HG03575 (cell line): Measurements from ENCODE around the gene PARD3B.

Experiments
- ATAC-seq: cut with Tn5 transposase; IDR thresholded peaks from one replicate; pipeline ENCODE4 v1.9.1; 2021; ENCODE audit not compliant: unreplicated experiment, insufficient number of reproducible peaks, low FRiP score; ENCODE audit errors: extremely low read depth

The PARD3B gene

DNA sequence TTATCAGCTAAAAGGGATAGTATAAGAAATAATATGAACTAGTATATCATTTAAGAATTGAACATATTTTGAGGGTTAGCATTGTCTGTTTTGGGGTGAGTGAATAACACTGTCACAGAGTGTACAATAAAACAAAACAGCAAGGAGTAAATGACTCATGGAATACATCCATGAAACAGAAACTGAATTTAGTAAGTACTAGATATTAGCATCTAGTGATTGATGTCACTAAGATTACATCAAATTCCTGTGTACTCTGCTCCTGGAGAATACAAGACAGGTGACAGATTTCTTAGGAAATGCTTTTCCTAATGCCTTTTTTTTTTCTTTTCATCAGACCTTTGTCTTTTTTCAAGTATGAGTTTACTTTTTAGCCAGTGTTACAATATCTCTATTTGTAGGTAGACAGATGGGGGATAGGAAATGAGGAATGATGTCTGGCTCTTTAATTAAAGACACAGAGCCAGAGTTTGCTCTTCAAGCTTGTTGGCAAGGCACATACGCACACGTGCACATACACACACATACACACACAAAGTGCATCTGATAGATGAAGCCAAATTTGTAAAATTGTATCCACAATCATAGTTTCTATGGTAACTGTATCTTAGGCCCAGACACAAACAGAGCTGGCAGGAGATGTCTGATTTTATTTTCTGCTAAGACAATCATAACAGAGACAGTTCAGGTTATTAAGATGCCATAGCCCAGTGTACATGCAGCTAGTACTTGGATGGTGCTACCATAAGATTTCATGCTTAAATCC lies 998.8 kb downstream of the PARD3B start:
- no peak for ATAC-seq

DNA sequence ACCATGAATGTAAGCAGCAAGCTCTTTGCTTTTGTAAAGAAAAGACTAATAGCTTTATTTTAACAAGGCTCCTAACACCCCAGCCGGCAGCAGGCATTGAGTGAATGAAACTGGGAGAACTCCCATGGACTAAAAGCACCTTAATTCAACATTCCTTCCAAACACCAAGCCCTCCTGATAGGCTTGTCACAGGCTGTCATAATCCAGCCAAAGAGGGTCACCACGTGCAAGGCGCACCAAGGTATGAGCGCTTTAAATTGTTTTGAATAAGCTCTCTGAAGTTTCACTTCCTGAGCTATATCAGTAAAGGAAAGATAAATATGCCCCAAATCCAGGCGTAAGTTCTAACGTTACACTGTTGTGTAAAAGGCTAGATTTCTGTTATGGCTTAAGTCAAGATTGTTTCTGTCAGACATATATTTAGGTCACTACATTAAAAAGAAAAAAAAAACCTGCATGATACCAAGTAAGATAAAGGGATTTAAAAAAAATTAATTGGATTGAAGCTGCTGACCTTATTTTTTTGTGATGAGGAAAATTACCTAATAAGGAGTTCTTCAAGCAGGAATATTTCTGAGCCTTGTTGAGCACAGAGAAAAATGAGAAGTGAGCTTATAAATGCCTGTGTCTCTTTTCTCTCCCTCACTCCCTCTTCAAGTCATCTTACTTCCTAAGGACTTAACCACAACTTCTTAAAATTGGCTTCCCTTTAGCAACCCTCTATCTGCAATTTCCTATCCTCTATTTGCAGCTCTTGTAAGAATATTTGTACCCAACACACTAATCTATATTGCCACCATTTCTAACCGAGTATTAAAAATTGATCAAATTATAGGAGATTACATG lies 1000.9 kb downstream of the PARD3B start:
- no peak for ATAC-seq

DNA sequence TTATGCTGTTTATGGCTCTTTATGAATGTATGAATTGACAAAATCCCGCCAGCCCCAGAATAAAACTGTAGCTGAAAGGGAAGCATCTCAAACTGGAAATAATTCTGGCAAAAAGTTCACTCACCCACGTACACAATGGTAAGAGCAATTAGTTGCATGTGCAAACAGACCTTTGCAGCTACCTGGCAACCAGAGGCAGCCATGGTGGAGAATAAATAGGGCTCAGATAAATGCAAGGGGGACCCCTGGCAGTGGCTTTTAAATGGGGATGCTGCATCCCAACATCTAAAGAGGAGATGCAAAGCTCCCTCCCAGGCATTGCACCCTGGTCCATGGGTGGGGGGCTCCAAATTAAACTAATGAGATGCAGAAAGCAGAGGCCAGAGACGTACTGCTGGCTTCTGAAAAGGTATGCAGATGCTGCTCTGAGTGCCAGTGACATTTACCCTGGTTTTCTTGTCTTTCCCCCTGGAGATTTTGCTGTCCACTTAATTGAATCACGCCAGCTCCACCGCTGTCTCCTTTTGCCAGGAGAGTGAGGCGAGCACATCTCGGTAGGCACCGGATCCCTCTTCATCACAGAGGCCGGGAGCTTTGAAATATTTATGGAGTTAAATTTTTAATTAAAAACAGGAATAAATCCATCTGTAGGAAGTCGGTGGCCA lies 1010.4 kb downstream of the PARD3B start:
- ATAC-seq = no peak

DNA sequence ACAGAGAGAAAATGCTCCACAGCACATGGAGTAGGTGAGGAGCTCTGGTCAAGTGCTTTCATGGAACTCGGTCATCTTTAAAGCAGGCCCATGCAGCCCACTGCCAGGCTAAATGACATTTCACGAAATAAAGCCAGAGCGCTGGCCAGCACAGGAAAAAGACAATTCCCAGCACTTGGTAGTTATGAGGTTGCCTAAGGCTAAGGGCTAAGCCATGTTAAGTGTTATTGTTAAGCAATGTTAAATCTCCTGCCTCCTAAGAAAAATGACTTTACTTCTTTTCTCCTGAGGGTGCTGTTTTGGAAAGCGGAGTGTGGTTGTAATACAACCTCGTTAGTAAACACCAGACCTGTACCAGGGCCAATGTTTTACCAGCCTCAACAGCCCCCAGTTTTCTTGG lies 1011.1 kb downstream of the PARD3B start:
- ATAC-seq = no peak

DNA sequence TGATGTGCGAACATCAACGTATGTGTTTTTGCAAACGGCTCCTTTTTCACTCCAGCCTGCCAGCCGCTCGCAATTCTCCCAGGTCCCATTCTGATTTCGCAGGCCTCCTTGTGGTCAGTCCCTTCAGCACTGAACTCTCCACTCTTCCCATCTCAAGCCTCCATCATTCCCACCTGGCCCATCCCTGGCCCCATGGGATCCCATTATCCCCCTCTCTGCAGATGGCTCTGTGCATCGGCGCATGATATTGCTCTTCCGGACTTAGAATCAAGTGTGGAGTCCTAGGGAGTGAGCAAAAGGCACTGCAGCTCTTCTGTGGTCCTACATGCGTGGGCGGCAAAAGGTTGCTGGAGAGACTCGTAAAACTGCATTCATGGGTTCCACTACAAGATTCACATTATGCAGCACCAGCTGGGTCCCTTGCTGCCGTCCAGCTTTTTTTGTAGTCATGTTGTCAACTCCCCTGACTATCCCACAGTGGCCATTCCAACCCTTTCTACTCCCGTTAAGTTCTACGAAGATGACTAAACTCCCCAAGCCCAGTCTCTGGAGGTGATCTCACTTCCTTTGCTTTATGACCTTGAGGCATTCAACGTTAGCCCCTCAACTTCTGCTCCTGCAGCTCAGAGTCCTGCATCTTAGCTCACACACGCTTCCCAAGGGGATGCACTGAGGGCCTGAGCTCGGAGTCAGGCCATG lies 1011.7 kb downstream of the PARD3B start:
- ATAC-seq = no peak

DNA sequence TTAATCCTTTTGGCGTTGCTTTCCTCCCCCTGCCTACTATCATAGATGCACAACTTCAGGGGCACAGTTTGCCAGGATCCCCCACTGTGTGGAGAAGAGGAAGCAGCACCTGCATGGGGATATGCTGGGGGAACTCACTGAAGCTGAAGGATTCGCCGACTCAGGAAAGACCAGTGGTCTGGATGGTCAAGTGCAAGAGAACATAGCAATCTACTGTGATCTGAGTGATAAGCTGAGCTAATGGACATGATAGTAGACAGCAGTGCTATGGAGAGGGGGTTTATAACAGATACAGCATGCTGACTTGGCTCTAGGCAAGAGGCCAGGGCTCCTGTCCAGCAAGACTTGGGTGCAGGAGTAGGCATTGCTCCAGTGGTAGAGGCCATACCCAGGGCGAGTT lies 1012.6 kb downstream of the PARD3B start:
- ATAC-seq = no peak

DNA sequence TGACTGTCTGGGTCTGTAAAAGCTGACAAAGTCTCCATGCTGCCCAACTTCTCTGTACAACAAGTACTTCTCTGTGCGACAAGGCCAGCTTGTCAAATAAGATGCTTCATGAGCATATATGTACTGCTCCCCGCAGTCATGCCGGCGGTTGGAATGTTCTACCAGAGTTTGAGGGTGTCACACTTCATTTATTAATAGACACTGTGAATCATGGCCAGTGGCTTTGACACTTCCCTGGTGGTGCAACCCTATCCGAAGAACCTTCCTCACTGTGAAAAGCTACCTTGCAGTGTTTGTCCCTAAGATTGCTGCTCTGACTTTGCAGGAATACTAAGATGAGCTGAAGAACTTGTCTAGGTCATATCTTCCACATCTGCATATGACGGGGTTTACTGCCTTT lies 1016.2 kb downstream of the PARD3B start:
- no peak for ATAC-seq

DNA sequence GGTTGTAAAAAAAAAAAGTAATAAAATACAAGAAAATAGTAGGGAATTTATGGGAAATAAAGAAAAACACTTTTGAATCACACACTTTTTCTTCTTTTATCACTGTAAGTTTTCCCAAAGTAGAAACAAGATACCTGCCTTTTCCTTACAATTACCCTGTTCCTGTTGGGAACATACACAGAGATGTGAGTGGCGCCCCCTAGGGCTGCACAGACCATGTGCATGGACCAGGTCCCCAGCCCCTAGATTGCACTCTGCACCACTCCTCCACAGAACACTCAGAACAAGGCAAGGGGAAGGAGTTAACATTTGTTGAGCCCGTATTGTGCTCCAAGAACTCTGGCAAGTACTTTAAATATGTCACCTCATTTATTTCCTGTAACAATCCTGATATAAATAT lies 1018.4 kb downstream of the PARD3B start:
- no peak for ATAC-seq

DNA sequence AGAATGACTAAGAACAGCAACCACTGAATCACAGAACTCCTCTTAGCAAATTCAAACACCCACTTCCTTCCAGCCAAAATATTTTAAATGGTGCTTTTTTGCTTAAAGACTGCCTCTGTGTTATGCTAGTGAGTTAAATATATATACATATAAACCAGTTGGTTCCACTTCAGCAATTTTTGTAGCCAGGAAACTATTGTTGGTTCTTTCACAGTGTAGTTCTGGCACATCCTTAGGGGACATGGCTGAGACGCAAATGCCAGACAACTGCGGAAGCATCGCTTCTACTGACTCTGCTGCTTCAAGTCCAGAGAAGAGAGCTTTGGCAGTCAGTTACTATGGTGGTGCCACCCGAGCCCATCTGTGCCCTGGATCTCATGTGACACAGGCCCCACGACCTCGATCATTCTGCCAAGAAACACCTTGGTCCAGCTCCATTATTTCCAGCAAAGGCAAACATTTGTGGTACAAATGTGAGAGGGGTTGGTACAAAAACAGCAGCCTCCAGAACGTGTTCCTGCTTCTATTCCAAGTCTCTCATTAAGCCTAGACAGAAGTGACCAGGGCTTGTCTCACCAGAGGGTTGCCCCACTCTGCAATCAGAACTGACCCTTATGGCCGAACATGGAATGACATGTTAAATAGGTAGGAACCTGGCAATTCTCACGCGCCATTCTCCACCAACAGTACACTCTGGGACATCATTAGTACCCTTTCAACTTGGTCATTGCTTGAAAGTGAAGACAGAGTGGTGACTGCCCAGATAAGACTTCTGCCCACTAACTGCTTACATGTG lies 1019.3 kb downstream of the PARD3B start:
- ATAC-seq = no peak

DNA sequence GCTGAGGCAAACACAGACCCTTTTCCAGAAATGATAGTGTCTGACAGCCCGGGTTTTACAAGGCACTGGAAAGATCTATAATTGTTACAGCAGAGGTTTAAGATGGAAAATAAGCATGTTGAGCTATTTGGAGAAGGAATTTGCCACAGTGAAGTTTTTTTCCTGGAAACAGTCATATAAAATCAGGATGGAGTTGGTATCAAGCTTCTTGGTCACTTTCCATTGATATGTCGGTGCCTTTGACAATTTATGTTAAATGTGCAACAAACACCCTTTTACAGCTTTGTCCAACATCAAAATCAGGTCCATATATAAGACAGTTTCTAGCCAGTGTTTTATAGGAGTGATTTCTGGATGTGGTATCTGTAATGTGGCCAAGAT lies 1019.9 kb downstream of the PARD3B start:
- no peak for ATAC-seq

DNA sequence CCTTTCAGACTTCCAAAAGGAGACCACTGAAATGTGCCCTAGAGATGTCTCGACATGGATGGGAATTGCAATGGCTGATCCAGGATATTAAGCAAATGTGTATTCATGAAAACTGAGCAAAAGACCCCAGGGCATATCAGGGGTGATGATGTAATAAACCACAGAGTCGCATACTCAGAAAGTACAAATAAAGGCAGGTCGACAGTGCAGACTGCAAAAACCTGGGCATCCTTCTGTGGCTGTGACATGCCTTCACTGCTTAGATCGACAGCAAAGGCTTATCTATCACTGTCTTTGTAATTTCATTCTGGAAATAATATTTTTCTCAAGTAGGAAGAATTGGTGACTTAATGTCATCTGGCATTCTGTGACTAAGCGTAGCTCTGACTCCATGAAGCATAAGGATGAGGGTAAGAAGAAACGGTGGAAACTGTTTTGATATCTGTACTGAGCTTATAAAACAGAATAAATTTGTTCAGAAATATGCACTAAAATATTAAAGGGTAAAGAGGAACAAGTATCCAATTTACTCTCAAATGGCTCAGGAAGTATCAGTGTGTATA lies 1021.4 kb downstream of the PARD3B start:
- no peak for ATAC-seq

DNA sequence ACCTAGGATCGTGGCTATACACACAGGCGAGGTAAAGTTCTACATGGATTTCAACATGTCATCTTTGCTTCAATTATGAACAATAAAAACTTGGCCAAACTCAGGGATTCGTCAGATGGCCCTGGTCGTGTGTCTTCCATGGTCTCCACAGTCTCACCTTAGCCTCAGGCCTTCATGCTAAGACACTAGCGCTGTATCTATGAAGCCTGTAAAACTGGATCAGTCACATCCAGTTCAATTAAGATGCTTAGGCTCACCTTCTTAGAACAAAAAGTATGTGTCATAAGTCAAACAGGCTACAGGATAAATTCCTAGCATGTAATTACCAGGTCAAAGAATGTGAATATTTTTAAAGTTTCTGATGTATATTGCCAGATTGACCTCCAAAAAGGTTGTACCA lies 1023.3 kb downstream of the PARD3B start:
- no peak for ATAC-seq

DNA sequence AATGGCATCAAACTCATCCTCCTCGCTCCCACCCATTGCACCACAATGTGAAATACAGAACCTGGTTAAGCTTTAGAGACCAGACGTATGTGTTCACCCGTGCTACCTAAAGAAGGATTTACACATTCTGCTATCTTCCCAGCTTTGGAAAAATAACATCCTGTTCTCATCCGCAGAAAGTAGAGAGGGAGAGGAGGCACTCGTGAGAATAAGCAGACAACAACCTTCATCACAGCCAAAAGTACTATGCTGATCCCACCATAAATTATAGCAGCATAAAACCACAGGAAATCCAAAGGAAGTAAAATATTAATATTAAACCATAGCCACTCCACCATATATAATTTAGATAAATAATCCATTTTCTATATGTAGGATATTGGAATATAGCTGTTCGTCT lies 1025.4 kb downstream of the PARD3B start:
- ATAC-seq = no peak

DNA sequence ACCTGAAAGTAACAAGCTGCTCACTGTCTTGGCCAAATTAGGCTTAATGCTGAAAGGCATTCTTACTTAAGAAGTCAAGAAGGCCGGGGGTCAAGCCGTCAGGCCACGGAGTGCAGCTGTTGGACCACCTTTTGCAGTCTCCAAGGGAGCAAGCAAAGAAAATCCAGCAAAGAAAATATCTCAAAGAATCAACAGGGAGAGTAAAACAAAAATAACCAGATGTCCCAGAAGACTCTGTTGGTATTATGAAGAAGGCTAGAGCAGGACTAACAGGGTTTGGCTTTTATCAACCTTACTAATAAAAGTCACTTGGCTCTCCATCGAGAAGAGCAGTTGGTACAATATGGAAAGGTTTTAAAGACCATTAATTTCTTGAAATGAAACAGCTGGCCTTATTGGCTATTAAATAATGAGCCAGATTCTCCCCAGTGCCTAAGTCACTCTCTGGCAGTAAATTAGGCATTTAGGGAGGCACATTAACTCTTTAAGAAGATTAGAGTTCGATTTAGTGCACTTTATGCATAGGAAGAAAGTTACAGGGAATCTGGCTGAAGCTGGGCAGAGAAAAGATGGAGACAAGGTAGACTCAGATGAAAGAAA lies 1026.2 kb downstream of the PARD3B start:
- ATAC-seq = no peak

DNA sequence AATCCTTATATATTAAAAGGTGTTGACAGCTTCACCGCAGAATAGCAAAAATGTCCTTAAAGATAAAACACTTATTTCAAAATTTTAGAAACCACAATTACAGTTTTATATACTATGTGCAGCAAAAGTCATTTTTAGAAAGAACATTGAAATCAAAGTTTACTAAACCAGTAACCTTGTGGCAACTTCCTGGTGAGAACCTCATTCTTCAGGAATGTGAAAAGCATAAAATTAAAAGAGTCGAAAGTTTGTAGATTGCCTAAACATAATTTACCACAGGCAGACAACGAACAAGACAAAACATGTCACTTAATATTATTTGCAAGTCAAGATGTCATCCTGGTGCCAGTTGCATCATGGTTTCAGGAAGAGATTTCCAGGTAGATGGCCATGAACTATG lies 1028.7 kb downstream of the PARD3B start:
- ATAC-seq = no peak

DNA sequence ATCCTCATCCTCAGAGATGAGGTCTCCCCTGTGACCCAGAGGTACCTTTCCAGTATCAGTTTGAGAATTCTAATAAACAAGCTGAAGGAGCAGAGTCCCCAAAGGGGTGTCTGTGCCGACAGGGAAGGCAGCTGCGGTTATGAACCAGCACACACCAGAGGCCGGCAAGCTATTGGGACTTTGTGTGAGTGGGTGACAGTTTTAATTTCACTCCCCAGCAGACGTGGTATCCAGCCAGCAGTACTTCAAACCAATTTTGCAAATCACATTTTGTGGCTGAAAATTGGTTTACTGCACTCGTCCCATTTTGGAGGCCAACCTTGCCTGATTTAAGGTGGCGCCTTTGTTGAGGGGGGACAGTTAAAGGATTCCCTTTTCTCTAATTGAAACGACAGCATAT lies 1034.1 kb downstream of the PARD3B start:
- ATAC-seq = no peak

DNA sequence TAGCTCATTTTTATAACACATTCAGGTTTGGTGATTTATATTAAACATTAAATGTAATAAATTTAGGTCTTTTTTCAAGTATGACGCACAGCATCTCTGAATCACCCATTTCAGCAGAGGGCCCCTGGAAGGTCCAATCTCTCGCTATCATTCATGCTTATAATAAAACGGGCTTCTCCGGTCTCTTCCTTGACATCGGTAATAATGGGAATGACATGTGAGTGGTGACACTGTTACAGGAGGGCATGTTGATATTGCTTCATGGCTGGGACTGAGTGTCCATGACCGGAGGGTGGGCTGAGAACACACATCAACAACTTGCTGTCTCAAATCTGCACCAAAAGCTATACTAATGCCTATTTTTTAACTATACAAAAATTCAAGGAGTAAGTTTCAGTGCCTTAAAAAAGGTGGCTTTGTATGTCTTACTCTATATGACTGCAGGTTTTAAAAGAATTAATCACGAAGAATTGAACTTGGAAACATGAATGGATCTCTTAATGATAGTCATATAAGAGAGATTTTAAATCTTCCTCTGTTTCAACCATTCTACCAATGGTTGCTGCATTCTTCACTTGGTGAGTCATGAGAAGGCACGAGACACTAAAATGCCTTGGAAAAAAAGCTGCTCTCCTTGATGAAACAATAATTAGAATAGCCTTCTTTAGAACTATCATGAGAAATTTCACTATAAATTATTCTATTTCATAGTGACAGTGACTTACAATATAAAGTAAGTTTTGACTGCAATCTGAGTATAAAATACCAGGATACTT lies 1035.1 kb downstream of the PARD3B start:
- no peak for ATAC-seq
